Measurements from ENCODE around the gene GTF2A1L.
A peak's percentile ranks its signal among the peaks of the same experiment; 100 is the strongest.

The GTF2A1L gene

DNA sequence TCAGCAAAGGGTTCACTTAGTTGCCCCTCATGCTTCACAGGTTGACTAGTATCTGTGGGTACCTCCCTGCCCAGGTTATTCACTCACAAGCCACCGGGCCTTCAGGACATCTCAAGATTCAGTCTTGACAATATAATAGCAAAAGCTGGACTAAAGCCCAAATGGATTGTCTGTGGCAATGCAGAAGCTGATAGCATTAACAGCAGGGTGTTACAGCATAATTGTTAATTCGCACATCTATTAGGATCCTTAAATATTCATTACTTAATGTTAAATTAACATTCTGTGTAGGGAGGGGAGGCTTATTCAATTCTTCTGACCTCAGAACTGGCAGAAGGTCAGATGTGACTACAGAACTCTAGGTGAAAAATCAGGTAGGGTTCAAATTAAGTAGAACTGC, 20.2 kb upstream of the GTF2A1L start:
- DNase-seq: no peak
- TF ChIP-seq, protein P1, sequence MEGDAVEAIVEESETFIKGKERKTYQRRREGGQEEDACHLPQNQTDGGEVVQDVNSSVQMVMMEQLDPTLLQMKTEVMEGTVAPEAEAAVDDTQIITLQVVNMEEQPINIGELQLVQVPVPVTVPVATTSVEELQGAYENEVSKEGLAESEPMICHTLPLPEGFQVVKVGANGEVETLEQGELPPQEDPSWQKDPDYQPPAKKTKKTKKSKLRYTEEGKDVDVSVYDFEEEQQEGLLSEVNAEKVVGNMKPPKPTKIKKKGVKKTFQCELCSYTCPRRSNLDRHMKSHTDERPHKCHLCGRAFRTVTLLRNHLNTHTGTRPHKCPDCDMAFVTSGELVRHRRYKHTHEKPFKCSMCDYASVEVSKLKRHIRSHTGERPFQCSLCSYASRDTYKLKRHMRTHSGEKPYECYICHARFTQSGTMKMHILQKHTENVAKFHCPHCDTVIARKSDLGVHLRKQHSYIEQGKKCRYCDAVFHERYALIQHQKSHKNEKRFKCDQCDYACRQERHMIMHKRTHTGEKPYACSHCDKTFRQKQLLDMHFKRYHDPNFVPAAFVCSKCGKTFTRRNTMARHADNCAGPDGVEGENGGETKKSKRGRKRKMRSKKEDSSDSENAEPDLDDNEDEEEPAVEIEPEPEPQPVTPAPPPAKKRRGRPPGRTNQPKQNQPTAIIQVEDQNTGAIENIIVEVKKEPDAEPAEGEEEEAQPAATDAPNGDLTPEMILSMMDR (IDR thresholded peaks at IDR 0.05; ENCODE audit: low read depth, low read length, missing control alignments): no peak
- Histone ChIP-seq H3K27ac (no peak overlapping the region), H3K4me3 (ENCODE audit: low read depth, low read length) (no peak overlapping the region), H3K36me3 (replicated peaks) (no peaks in the 10 kb centered on the region), H3K27me3 (replicated peaks) (no peaks in the 10 kb centered on the region)
- in situ Hi-C loops (cut with HindIII; ENCODE audit: low pct_ligation_motif_present, low sequenced_read_pairs): no loop called here

DNA sequence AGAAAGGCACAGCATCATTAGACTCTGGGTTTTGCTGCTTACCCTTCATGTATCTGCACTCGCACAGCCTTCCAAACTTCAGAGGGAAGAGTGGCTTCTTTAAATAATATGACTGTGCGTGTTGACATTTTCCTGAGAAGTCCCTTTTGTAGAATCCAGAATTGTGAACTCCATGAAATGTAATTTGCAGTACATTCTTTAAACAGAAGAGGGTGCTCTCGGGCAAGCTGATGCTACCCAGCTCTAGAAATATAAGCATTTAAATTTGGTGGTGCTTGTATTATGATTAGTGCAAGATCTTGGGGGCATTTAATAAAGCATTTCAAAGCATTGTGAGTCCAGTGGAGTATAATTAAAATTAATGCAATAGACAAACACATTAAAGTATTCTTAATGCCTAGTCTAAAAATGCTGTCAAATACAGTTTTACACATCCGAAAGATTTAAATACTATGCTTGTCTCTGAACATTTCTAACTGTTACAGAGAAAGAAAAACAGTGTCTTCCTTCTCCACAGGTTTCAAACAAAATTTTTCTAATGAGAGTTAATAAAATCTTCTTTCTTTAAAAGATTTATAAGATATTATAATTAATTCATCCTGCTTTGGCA, 17.3 kb upstream of the GTF2A1L start:
- H3K36me3 ChIP-seq (replicated peaks): no peaks in the 10 kb centered on the region
- peak; percentile 43 for DNase-seq
- H3K27ac ChIP-seq: no peak overlapping the region

DNA sequence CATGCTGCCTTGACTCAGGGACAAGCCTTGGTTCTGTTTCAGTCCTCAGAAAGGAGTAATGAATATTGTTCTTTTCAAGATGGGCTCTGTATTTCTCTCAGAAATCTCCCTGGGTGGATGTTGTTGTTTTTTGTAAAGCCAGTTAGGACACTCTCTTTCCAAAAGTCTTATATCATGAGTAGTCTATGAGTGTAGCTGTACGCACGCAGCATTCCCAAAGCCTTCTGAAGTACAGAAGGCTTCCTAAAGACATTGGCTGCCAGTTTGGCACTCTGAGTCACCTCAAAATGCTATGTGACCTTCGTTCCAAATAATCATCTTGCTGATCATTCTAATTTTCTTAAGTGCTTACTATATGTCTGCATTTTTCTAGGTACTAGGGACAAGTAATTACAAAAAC, 16.7 kb upstream of the GTF2A1L start:
- peak; percentile 55 for DNase-seq
- TF ChIP-seq, protein P1 (IDR thresholded peaks at IDR 0.05; ENCODE audit: low read depth, low read length, missing control alignments): no peak
- no peaks in the 10 kb centered on the region for H3K36me3 ChIP-seq (replicated peaks)
- H3K27ac ChIP-seq: no peak overlapping the region
- no peaks in the 10 kb centered on the region for H3K27me3 ChIP-seq (replicated peaks)
- in situ Hi-C loops (cut with HindIII; ENCODE audit: low pct_ligation_motif_present, low sequenced_read_pairs): no loop called here
- H3K4me3 ChIP-seq (ENCODE audit: low read depth, low read length): no peak overlapping the region

More for the DNA sequence above, 17.3 kb upstream of the GTF2A1L start:
- no peaks in the 10 kb centered on the region for H3K27me3 ChIP-seq (replicated peaks)
- H3K4me3 ChIP-seq (ENCODE audit: low read depth, low read length): no peak overlapping the region
- in situ Hi-C loops (cut with HindIII; ENCODE audit: low pct_ligation_motif_present, low sequenced_read_pairs): no loop called here
- TF ChIP-seq, protein P1 (IDR thresholded peaks at IDR 0.05; ENCODE audit: low read depth, low read length, missing control alignments): peak; percentile 77

DNA sequence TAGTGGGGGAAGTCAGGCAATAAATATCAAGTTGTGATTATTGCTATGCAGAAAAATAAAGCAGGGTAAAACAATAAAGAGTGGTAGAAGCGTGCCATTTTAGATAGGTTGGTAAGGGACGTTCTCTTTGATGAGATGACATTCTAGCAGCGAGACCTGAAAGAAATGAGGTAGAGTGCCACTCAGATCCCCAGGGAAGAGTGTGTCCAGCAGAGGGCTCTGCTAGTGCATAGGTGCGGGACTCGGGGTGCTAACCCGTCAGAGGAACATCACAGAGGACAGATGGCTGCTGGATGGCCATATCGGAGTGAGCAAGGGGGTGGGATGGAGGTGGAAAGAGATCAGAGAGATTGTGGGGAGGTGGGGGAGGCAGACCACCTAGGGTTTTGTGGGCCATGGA, 16.3 kb upstream of the GTF2A1L start:
- TF ChIP-seq, protein P1 (IDR thresholded peaks at IDR 0.05; ENCODE audit: low read depth, low read length, missing control alignments): peak; percentile 80
- H3K27ac ChIP-seq: no peak overlapping the region
- no peak overlapping the region for H3K4me3 ChIP-seq (ENCODE audit: low read depth, low read length)
- no peaks in the 10 kb centered on the region for H3K27me3 ChIP-seq (replicated peaks)
- peak; percentile 12 for DNase-seq
- in situ Hi-C loops (cut with HindIII; ENCODE audit: low pct_ligation_motif_present, low sequenced_read_pairs): no loop called here
- no peaks in the 10 kb centered on the region for H3K36me3 ChIP-seq (replicated peaks)

DNA sequence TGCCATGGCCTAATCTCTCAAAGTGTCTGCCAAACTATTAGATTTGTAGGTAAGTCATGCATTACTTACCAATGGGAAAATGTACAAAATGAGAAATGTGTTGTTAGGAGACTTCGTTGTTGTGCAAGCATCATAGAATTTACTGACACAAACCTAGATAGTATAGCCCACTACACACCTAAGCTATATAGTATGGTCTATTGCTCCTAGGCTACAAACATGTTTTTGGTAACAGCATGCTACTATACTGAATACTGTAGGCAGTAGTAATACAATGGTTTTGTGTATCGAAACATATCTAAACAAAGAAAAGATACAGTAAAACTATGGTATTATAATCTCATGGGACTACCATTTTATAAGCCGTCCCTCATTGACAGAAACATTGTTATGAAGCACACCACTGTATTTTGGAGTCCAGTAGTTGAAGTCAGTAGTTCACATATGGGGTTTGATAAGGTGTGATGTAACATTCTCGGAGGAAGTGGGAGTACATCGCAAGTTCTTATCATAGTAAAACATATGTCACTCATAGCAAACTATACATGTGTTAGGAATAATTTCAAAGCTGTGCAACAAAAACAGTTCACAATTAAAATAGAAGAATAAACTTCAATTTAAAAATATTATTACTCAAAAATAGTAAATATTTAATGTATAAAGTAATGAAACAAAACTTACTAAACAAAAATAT, 12.0 kb upstream of the GTF2A1L start:
- no peak overlapping the region for H3K27ac ChIP-seq
- in situ Hi-C loops (cut with HindIII; ENCODE audit: low pct_ligation_motif_present, low sequenced_read_pairs): no loop called here
- DNase-seq: no peak
- TF ChIP-seq, protein P1 (IDR thresholded peaks at IDR 0.05; ENCODE audit: low read depth, low read length, missing control alignments): no peak
- no peak overlapping the region for H3K4me3 ChIP-seq (ENCODE audit: low read depth, low read length)
- no peaks in the 10 kb centered on the region for H3K27me3 ChIP-seq (replicated peaks)
- no peaks in the 10 kb centered on the region for H3K36me3 ChIP-seq (replicated peaks)

Measured in brain microvascular endothelial cell (primary cell).